ENCODE results near the gene ISLR2. TPM values are rescaled to one million over a fixed set of nuclear protein-coding genes. Genes with fewer than 3 reads are reported as not detected.

Gene ISLR2
- total RNA-seq, 1 donor = under 0.01 TPM

DNA sequence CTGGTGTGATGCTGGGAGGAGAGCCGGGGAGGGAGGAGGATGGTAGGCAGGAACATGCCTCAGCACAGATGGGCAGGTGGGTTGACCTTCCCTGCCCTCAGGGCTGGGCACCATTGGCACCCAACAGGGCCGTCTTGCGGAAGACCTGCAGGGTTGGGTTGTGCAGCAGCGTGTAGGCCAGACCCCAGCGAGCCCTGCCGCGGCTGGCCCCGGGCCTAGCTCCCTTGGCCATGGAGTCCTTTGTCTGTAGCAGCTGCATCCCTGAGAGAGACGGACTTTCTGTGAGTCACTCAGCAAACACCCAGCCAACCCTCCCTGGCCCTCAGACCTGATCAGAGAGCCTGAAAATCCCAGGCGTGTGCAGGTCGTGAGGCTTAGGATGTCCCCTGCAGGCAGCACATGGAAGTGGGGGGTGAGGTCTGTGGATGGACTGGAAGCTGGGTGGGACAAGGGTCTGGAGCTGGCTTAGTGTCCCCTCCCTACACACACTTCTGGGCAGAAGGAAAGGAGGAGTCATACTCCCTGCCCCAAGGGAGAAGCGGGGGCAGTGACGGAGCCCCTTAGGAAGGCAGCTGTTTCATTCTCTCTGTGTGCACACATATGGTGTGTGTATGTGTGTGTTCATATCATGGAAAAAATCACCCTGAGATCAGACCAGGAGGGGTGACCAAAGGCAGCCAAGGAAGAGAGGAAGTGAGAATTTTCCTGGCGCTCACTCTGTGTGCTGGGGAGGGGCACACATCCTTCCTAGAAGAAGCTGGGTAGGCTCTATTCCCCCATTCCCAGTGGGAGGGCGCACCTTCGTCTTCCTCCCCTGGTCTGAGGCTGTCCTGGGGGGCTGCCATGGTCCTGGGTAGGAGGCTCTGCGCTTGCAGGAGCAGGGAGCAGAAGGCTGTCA lies 49.8 kb downstream of the ISLR2 start:
- H2AFZ ChIP-seq (ENCODE audit: low read length) = peak overlapping the region; percentile 64
- peak overlapping the region; percentile 16 for H3K4me2 ChIP-seq (ENCODE audit: insufficient read depth, low read length)
- H3K79me2 ChIP-seq (ENCODE audit: insufficient read depth, low read length) = no peaks in the 10 kb centered on the region

DNA sequence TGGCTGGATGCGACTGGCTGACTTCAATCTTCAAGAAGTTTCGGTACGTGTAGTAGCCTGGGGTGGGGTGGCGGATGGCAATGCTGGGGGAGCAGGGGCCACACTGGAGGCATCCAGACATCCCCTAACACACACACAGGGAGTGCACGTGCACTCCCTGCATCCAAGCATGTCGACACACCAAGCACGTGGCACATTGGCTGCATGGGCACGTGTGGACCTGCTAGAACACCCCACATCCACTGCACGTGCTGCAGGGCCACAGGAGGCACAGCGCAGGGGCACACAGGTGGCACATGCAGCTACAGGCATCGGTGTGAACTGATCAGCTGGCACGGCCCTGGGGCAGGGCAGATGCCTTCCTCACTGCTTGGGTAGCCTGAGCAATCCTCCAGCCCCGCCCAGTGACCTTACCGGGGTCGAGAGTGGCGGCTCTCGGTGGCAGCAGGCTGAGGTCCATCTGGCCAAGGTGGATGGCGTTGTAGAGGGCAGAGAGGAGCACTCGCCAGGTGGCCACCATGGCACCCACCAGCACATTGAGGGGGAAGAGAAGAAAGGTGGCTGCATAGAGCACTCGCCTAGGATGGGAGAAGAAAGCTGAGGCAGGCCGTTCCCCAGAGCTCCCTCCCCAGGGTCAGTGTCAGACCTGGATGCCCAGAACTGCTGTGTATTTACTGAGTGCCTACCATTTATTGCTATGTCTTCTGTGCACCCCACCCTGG lies 50.7 kb downstream of the ISLR2 start:
- H3K27ac ChIP-seq (ENCODE audit: low read depth, low read length) = peak overlapping the region; percentile 86
- H3K9me3 ChIP-seq (ENCODE audit: low read depth, low read length) = no peaks in the 10 kb centered on the region
- no peaks in the 10 kb centered on the region for H3K36me3 ChIP-seq (ENCODE audit: insufficient read depth, low read length)
- H3K4me1 ChIP-seq (ENCODE audit: insufficient read depth, low read length) = peaks cover 51% of the 10 kb centered on the region
- no peaks in the 10 kb centered on the region for H4K20me1 ChIP-seq (ENCODE audit: insufficient read depth, low read length)
- H2AFZ ChIP-seq (ENCODE audit: low read length) = no peak overlapping the region
- peak overlapping the region; percentile 16 for H3K4me2 ChIP-seq (ENCODE audit: insufficient read depth, low read length)
- DNase-seq (ENCODE audit: insufficient read length, low spot score, missing footprints) = no peak
- no peak overlapping the region for H3K4me3 ChIP-seq (ENCODE audit: insufficient read depth, low read length)
- no peaks in the 10 kb centered on the region for H3K27me3 ChIP-seq (ENCODE audit: insufficient read depth, low read length)
- TF ChIP-seq, protein P1, sequence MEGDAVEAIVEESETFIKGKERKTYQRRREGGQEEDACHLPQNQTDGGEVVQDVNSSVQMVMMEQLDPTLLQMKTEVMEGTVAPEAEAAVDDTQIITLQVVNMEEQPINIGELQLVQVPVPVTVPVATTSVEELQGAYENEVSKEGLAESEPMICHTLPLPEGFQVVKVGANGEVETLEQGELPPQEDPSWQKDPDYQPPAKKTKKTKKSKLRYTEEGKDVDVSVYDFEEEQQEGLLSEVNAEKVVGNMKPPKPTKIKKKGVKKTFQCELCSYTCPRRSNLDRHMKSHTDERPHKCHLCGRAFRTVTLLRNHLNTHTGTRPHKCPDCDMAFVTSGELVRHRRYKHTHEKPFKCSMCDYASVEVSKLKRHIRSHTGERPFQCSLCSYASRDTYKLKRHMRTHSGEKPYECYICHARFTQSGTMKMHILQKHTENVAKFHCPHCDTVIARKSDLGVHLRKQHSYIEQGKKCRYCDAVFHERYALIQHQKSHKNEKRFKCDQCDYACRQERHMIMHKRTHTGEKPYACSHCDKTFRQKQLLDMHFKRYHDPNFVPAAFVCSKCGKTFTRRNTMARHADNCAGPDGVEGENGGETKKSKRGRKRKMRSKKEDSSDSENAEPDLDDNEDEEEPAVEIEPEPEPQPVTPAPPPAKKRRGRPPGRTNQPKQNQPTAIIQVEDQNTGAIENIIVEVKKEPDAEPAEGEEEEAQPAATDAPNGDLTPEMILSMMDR (IDR thresholded peaks at IDR 0.05; ENCODE audit: extremely low read depth, low read depth, low read length) = no peak
- no peaks in the 10 kb centered on the region for H3K79me2 ChIP-seq (ENCODE audit: insufficient read depth, low read length)

More for the DNA sequence above, 49.8 kb downstream of the ISLR2 start:
- H3K27ac ChIP-seq (ENCODE audit: low read depth, low read length) = peak overlapping the region; percentile 86
- TF ChIP-seq, protein P1 (IDR thresholded peaks at IDR 0.05; ENCODE audit: extremely low read depth, low read depth, low read length) = no peak
- H3K9me3 ChIP-seq (ENCODE audit: low read depth, low read length) = no peaks in the 10 kb centered on the region
- peak; percentile 96 for DNase-seq (ENCODE audit: insufficient read length, low spot score, missing footprints)
- H3K4me1 ChIP-seq (ENCODE audit: insufficient read depth, low read length) = peaks cover 43% of the 10 kb centered on the region
- H3K27me3 ChIP-seq (ENCODE audit: insufficient read depth, low read length) = no peaks in the 10 kb centered on the region
- no peaks in the 10 kb centered on the region for H3K36me3 ChIP-seq (ENCODE audit: insufficient read depth, low read length)
- no peak overlapping the region for H3K4me3 ChIP-seq (ENCODE audit: insufficient read depth, low read length)
- H4K20me1 ChIP-seq (ENCODE audit: insufficient read depth, low read length) = no peaks in the 10 kb centered on the region

DNA sequence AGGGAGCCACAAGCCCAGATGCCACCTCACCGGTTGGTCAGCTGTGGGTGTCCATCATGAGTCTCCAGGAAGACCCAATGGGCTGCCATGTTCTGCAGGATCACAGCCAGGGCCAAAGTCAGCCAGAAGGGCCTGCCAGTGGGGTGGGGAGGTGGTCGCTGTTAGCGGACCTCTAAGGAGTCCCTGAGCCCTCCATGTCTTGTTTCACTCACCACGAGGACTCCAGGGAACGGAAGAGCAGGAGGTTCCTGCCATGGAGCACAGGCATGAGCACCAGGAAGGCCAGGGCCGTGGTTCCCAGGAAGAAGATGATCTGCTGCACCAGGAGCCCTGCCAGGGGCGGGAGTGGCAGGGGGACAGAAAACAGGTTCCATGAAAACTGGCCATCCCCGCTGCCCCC lies 51.7 kb downstream of the ISLR2 start:
- peak; percentile 52 for DNase-seq (ENCODE audit: insufficient read length, low spot score, missing footprints)
- Histone ChIP-seq H2AFZ (ENCODE audit: low read length) (no peak overlapping the region), H3K27ac (ENCODE audit: low read depth, low read length) (no peak overlapping the region), H3K27me3 (ENCODE audit: insufficient read depth, low read length) (no peaks in the 10 kb centered on the region), H3K4me3 (ENCODE audit: insufficient read depth, low read length) (no peak overlapping the region), H3K79me2 (ENCODE audit: insufficient read depth, low read length) (no peaks in the 10 kb centered on the region), H3K9me3 (ENCODE audit: low read depth, low read length) (no peaks in the 10 kb centered on the region), H3K4me2 (ENCODE audit: insufficient read depth, low read length) (no peak overlapping the region), H3K36me3 (ENCODE audit: insufficient read depth, low read length) (no peaks in the 10 kb centered on the region), H3K4me1 (ENCODE audit: insufficient read depth, low read length) (peaks cover 46% of the 10 kb centered on the region), H4K20me1 (ENCODE audit: insufficient read depth, low read length) (no peaks in the 10 kb centered on the region)
- TF ChIP-seq, protein P1 (IDR thresholded peaks at IDR 0.05; ENCODE audit: extremely low read depth, low read depth, low read length) = no peak

DNA sequence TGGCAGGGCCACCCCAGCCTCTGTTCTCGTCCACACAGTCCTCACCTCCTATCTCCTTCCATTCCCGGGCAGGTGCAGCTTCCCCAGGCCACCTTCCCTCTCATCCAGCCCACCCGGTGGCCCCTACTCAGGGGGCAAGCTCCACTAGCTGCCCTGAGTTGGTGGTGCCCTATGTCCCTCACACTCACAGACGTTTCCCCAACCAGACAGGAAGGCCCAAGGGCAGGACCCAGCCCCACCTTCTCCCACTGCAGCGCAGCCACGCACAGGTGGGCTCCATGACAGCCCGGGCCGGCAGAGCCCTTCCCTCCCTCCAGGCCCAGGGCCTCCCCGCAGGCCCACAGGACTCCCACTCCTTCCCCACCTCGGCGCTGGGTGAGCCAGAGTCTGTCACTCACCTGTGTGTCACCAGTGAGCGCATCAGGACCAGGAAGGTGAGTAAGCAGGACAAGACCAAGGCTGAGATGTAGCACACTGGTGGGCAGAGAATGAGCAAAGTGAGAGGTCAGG lies 54.3 kb downstream of the ISLR2 start:
- Histone ChIP-seq H3K4me3 (ENCODE audit: insufficient read depth, low read length) (no peak overlapping the region), H3K27ac (ENCODE audit: low read depth, low read length) (no peak overlapping the region)

More for the DNA sequence above, 54.3 kb downstream of the ISLR2 start:
- peak; percentile 36 for DNase-seq (ENCODE audit: insufficient read length, low spot score, missing footprints)
- Histone ChIP-seq H3K36me3 (ENCODE audit: insufficient read depth, low read length) (no peaks in the 10 kb centered on the region), H3K27me3 (ENCODE audit: insufficient read depth, low read length) (no peaks in the 10 kb centered on the region), H3K4me1 (ENCODE audit: insufficient read depth, low read length) (peaks cover 22% of the 10 kb centered on the region), H3K4me2 (ENCODE audit: insufficient read depth, low read length) (no peak overlapping the region), H3K9me3 (ENCODE audit: low read depth, low read length) (no peaks in the 10 kb centered on the region), H3K79me2 (ENCODE audit: insufficient read depth, low read length) (no peaks in the 10 kb centered on the region), H4K20me1 (ENCODE audit: insufficient read depth, low read length) (no peaks in the 10 kb centered on the region), H2AFZ (ENCODE audit: low read length) (no peak overlapping the region)
- TF ChIP-seq, protein P1 (IDR thresholded peaks at IDR 0.05; ENCODE audit: extremely low read depth, low read depth, low read length) = no peak
